ENCODE results near the gene ATP5F1D. TPM values are rescaled to one million over a fixed set of nuclear protein-coding genes. Genes with fewer than 3 reads are reported as not detected.

The ATP5F1D gene
- total and polyA plus RNA-seq, 2 donors (not counting 3 experiments of a cell fraction or from before 2014, with no cell fraction given), result 167 to 192 TPM

DNA sequence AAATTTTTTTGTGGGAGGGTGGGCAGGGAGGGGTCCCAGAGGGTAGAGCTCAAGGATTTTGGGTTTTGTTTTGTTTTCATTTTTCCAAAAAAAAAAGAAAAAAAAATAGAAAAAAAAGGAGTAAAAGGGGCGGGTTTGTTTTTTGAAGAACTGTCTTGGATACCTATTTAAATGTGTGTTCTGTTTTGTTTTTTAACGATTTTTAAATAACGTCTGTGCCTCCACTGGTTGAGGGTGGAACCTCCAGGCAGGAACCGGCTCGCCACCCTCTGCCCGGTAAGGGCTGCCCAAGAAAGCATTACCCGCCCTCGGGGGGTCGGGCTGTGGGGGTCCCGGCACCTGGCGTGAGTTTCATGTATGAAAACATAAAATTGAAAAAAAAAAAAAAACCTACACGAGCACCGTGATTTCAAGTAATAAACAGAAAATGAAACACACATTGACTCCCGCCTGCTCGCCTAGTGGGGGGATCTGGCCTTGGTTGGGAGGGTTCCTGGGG, 17.2 kb downstream of the ATP5F1D start:
- H3K36me3 ChIP-seq (ENCODE audit: control insufficient read depth in 2 of 2, extremely low read depth in 1 of 2, insufficient read depth in 2 of 2, low read length in 2 of 2), result peaks cover 29 to 30% of the 10 kb centered on the region in 2 experiments
- no peaks in the 10 kb centered on the region for H3K9me3 ChIP-seq (replicated peaks; ENCODE audit: control insufficient read depth, insufficient read depth, low read length)
- no peaks in the 10 kb centered on the region for H3K27me3 ChIP-seq (ENCODE audit: control insufficient read depth in 2 of 2, insufficient read depth in 2 of 2, low read length in 2 of 2)
- H3K4me3 ChIP-seq (replicated peaks in 1 of 3; ENCODE audit: insufficient read depth in 1 of 3, low read depth in 1 of 3, low read length in 3 of 3), result no peak overlapping the region
- peak; percentile 12 for FAIRE-seq
- dilution Hi-C loops (cut with MboI; ENCODE audit: extremely low pct_ligation_motif_present, low sequenced_read_pairs) (no loop called here), intact Hi-C loops (cut with micrococcal nuclease) (no loop called here)
- CTCF ChIA-PET, result interaction anchor here (7.8 kb wide), 1 partner anchor 14 kb away, joined by 63 read pairs; no protein-coding TSS in a partner anchor
- H3K4me2 ChIP-seq (ENCODE audit: insufficient read depth, low read length), result no peak overlapping the region
- peak overlapping the region; percentile 61 for H3K27ac ChIP-seq (ENCODE audit: insufficient read depth, low read depth, low read length)
- no peak overlapping the region for H2AFZ ChIP-seq (ENCODE audit: low read depth, low read length)
- H3K79me2 ChIP-seq (ENCODE audit: control insufficient read depth, insufficient read depth, low read length), result peaks cover 31% of the 10 kb centered on the region
- no TSS peak for BruUV-seq (replicated peaks)
- H3K4me1 ChIP-seq (ENCODE audit: control insufficient read depth, extremely low read depth, insufficient read depth, low read length), result peaks cover 53% of the 10 kb centered on the region
- no peaks in the 10 kb centered on the region for H4K20me1 ChIP-seq (replicated peaks; ENCODE audit: control insufficient read depth, extremely low read depth, insufficient read depth, low read length)
- POLR2A ChIA-PET, result interaction anchor here (0.6 to 3.4 kb wide), 2 partner anchors 8 to 10 kb away, joined by 5 to 19 read pairs; partner anchors contain the start of gene CIRBP
- DNase-seq (ENCODE audit: low read depth, low spot score), result no peak
- H3K9ac ChIP-seq (replicated peaks; ENCODE audit: extremely low read depth, insufficient read depth, low read length), result peak overlapping the region; percentile 41
- TF ChIP-seq MYC (IDR thresholded peaks at IDR 0.05; ENCODE audit: low read depth, low read length) (no peak), POLR2A (IDR thresholded peaks at IDR 0.05; ENCODE audit: low read depth, low read length) (no peak), FOS (IDR thresholded peaks at IDR 0.05; ENCODE audit: borderline replicate concordance, insufficient read depth, low read length) (no peak), CTCF (IDR thresholded peaks at IDR 0.05; ENCODE audit: extremely low read depth in 1 of 2, insufficient read depth in 1 of 2, low read depth in 1 of 2, low read length in 2 of 2) (no peak), GATA2 (IDR thresholded peaks at IDR 0.05; ENCODE audit: insufficient read depth, insufficient read length, low read depth, low read length) (no peak), JUN (IDR thresholded peaks at IDR 0.05; ENCODE audit: borderline replicate concordance, insufficient read depth, insufficient read length, low read depth) (no peak), EZH2 (IDR thresholded peaks at IDR 0.05; ENCODE audit: borderline replicate concordance, low read depth, low read length, severe bottlenecking) (no peak)
- TF ChIP-seq, protein P1, sequence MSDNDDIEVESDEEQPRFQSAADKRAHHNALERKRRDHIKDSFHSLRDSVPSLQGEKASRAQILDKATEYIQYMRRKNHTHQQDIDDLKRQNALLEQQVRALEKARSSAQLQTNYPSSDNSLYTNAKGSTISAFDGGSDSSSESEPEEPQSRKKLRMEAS (IDR thresholded peaks at IDR 0.05; ENCODE audit: insufficient read depth, insufficient read length), result no peak
- no peaks in the 10 kb centered on the region for H3K9me1 ChIP-seq (replicated peaks; ENCODE audit: control insufficient read depth, extremely low read depth, insufficient read depth, low read length)

All from endothelial cell of umbilical vein (primary cell).